LHCN-M2 (cell line): ENCODE measurements around the gene SRD5A3. TPM values are rescaled to one million over a fixed set of nuclear protein-coding genes. Genes with fewer than 3 reads are reported as not detected.
A peak's percentile ranks its signal among the peaks of the same experiment; 100 is the strongest.

Experiments used
- DNase-seq: peaks from one replicate; pipeline ENCODE4 v3.0.0-alpha.2; 2012; ENCODE audit warnings: low read depth
- total RNA-seq: library from RNA; depleted of rRNA; stranded (reverse); fragments of >200 nt; gene quantifications from 2 replicates; pipeline ENCODE4 v1.2.3, GENCODE V29; 2014

SRD5A3 gene
- total RNA-seq, 1 experiment from 2014 or later = 26.4 TPM

GRCh38 chr4:55373461-55373860 lies 27.4 kb downstream of the SRD5A3 start:
- DNase-seq = no peak

- DNase-seq = no peak
These were observed 30.7 kb downstream of the SRD5A3 start for GRCh38 chr4:55376698-55377097.

GRCh38 chr4:55378617-55379467 lies 32.8 kb downstream of the SRD5A3 start:
- no peak for DNase-seq

GRCh38 chr4:55380576-55380975 lies 34.5 kb downstream of the SRD5A3 start:
- DNase-seq = no peak

GRCh38 chr4:55381502-55381901 lies 35.5 kb downstream of the SRD5A3 start:
- no peak for DNase-seq

- no peak for DNase-seq
These were observed 36.5 kb downstream of the SRD5A3 start for GRCh38 chr4:55382488-55383003.

GRCh38 chr4:55385201-55385649 lies 39.2 kb downstream of the SRD5A3 start:
- no peak for DNase-seq

GRCh38 chr4:55386073-55386472 lies 40.0 kb downstream of the SRD5A3 start:
- DNase-seq = no peak

- no peak for DNase-seq
These were observed 40.8 kb downstream of the SRD5A3 start for GRCh38 chr4:55386840-55387239.

- DNase-seq = peak; percentile 36
These were observed 47.6 kb downstream of the SRD5A3 start for GRCh38 chr4:55393461-55394320.

GRCh38 chr4:55395218-55395528 lies 49.1 kb downstream of the SRD5A3 start:
- DNase-seq = no peak

- DNase-seq = peak; percentile 85
These were observed 49.7 kb downstream of the SRD5A3 start, which contains the start of gene TMEM165 for GRCh38 chr4:55395529-55396307. Gene TMEM165 (plus strand): TSS chr4:55395957. CDS start chr4:55396190, 233 bp downstream.

GRCh38 chr4:55396308-55397125 lies 50.5 kb downstream of the SRD5A3 start:
- DNase-seq = peak; percentile 64

- DNase-seq = peak; percentile 28
These were observed 51.0 kb downstream of the SRD5A3 start for GRCh38 chr4:55397126-55397436.

GRCh38 chr4:55397520-55398321 lies 51.7 kb downstream of the SRD5A3 start:
- DNase-seq = peak; percentile 53

GRCh38 chr4:55398461-55398860 lies 52.4 kb downstream of the SRD5A3 start:
- DNase-seq = peak; percentile 55

GRCh38 chr4:55398966-55399365 lies 52.9 kb downstream of the SRD5A3 start:
- DNase-seq = peak; percentile 19

- DNase-seq = no peak
These were observed 53.5 kb downstream of the SRD5A3 start for GRCh38 chr4:55399581-55399980.

- no peak for DNase-seq
These were observed 59.0 kb downstream of the SRD5A3 start for GRCh38 chr4:55405073-55405472.

GRCh38 chr4:55406545-55406944 lies 60.5 kb downstream of the SRD5A3 start:
- DNase-seq = no peak
